Gastrocnemius medialis (tissue), 4 donors: ENCODE results near the gene ODF2. TPM values are rescaled to one million over a fixed set of nuclear protein-coding genes. Genes with fewer than 3 reads are reported as not detected.
"Not testable (repeated sequence)": the region's sequence is repeated elsewhere in the genome, so short reads cannot be mapped to it uniquely, and the experiment has no call there.

Experiments
- ATAC-seq, 2 donors: fragments of 150-250 bp; one replicate each; pipeline ENCODE4 v1.9.1; 2016
- DNase-seq, 2 donors: peaks; one replicate each; pipeline ENCODE4 v3.0.0-alpha.2; 2019
- H3K27ac ChIP-seq, 4 donors: fragments of 200-600 bp; sonication (generic); 1 replicate in 1 of 4; 2 replicates in 3 of 4; pipeline ENCODE4 v1.5.1; 2016 to 2018; ENCODE audit warnings: mild to moderate bottlenecking in 2 of 4, moderate library complexity in 1 of 4
- H3K27me3 ChIP-seq, 3 donors: fragments of 200-600 bp; sonication (generic) in 2 of 3; 1 replicate in 1 of 3; 2 replicates in 2 of 3; pipeline versions ENCODE4 v1.5.1 to v1.6.0; 2016 to 2019; ENCODE audit warnings: mild to moderate bottlenecking in 1 of 3, moderate library complexity in 1 of 3
- H3K36me3 ChIP-seq, 2 donors: fragments of 200-600 bp; sonication (generic) in 1 of 2; one replicate each; pipeline ENCODE4 v1.5.1; 2017 to 2018
- H3K4me1 ChIP-seq, 2 donors: fragments of 200-600 bp; sonication (generic) in 1 of 2; one replicate each; pipeline ENCODE4 v1.5.1; 2016 to 2017; ENCODE audit warnings: mild to moderate bottlenecking in 2 of 2
- H3K4me3 ChIP-seq, 4 donors: fragments of 200-600 bp; sonication (generic) in 3 of 4; 1 replicate in 1 of 4; 2 replicates in 3 of 4; pipeline ENCODE4 v1.5.1; 2016 to 2019; ENCODE audit warnings: mild to moderate bottlenecking in 2 of 4
- H3K9me3 ChIP-seq, 3 donors: fragments of 200-600 bp; sonication (generic) in 2 of 3; 1 replicate in 1 of 3; 2 replicates in 2 of 3; pipeline ENCODE4 v1.5.1; 2016 to 2019
- POLR2A ChIP-seq, 2 donors: fragments of 450-650 bp; IDR thresholded peaks; one replicate each; pipeline ENCODE4 v1.6.1; 2017; ENCODE audit warnings: antibody characterized with exemption in 2 of 2, mild to moderate bottlenecking in 2 of 2, moderate library complexity in 2 of 2
- in situ Hi-C, 4 donors: fragments of 200-750 bp; cut with MboI; loops; one replicate each; pipeline versions ENCODE4 v1.15.0 to v1.8.0; 2017; ENCODE audit warnings: low sequenced_read_pairs in 4 of 4
- intact Hi-C: fragments of 100-400 bp; cut with DNase I; formaldehyde crosslinking; loops from one replicate; pipeline ENCODE4 v1.15.1; 2023; ENCODE audit warnings: low total_unique reads
- total RNA-seq, 4 donors: library from RNA; depleted of rRNA; stranded (reverse); fragments of >200 nt; gene quantifications; one replicate each; pipeline versions ENCODE4 v1.1.0 to v1.2.3, GENCODE V29; 2016
- TF ChIP-seq, protein P1 (sequence below), 5 experiments: fragments of 450-650 bp in 3 of 5; fragments of 200-600 bp in 2 of 5; sonication (generic) in 2 of 5; IDR thresholded peaks in 4 of 5; conservative IDR thresholded peaks in 1 of 5; 1 replicate in 4 of 5; 2 replicates in 1 of 5; pipeline ENCODE4 v1.5.1; 2016 to 2019; ENCODE audit warnings: antibody characterized with exemption in 5 of 5, mild to moderate bottlenecking in 3 of 5, moderate library complexity in 3 of 5

The ODF2 gene
- total RNA-seq, 4 donors from 2014 or later = 8.5 to 11.0 (median 9.9) TPM

DNA sequence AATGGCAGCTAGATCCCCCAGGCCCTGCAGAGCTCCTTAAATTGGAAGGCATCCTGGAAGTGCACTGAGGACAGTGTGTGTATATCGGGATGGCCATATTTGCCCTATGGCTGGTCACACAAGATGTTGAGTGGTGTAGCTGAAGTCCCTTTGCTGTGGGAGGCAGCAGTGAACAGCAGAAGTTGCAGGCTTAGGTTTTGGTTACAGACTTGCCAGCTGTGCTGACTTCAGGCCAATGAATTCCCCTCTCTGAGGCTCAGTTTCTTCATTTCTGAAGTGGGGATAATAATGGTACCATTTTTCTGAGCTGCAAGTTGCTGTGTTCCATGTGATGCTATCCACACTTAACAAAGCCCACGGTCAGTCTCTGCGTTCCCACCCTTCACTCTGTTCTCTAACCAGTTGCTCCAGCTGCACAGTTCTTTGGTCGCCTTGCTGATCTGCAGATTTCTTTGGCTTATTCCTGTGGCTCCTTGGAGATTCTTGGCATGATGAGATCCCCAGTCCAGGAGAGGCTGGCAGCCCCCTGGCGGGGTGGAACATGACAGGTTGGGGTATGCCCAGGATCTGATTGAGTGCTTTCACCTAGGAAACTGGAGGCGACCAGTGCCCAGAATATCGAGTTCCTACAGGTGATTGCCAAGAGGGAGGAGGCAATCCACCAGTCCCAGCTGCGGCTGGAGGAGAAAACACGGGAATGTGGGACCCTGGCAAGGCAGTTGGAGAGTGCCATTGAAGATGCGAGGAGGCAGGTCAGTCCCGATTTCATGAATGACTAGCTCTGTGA, 42.2 kb downstream of the ODF2 start:
- Histone ChIP-seq H3K4me1 (no peaks in the 10 kb centered on the region), H3K9me3 (no peaks in the 10 kb centered on the region), H3K27me3 (no peaks in the 10 kb centered on the region), H3K4me3 (no peak overlapping the region), H3K36me3 (peaks cover 0 to 5% of the 10 kb centered on the region in 2 donors), H3K27ac (no peak overlapping the region)
- in situ Hi-C loops = no loop called here
- no peak for DNase-seq
- no peak for ATAC-seq
- intact Hi-C loops = no loop called here
- TF ChIP-seq, protein P1, sequence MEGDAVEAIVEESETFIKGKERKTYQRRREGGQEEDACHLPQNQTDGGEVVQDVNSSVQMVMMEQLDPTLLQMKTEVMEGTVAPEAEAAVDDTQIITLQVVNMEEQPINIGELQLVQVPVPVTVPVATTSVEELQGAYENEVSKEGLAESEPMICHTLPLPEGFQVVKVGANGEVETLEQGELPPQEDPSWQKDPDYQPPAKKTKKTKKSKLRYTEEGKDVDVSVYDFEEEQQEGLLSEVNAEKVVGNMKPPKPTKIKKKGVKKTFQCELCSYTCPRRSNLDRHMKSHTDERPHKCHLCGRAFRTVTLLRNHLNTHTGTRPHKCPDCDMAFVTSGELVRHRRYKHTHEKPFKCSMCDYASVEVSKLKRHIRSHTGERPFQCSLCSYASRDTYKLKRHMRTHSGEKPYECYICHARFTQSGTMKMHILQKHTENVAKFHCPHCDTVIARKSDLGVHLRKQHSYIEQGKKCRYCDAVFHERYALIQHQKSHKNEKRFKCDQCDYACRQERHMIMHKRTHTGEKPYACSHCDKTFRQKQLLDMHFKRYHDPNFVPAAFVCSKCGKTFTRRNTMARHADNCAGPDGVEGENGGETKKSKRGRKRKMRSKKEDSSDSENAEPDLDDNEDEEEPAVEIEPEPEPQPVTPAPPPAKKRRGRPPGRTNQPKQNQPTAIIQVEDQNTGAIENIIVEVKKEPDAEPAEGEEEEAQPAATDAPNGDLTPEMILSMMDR (IDR thresholded peaks at IDR 0.05 in 4 of 5, conservative IDR thresholded peaks at IDR 0.05 in 1 of 5) = no peak
- TF ChIP-seq POLR2A (IDR thresholded peaks at IDR 0.05) = no peak

DNA sequence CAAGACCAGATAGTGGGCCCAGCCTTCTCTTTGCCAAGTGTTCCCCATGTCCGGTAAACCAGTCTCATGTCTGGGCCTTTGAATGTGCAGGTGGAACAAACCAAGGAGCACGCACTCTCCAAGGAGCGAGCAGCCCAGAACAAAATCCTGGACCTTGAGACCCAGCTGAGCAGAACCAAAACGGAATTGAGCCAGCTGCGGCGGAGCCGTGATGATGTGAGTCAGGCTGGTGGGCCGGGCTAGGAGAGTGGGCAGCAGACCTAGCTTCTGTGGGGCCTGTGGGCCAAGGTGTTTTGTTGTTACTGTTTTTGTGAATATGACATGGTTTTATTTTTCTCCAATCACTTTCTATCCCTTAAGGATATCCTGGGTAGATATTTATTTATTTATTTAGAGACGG, 43.1 kb downstream of the ODF2 start:
- Histone ChIP-seq H3K27ac (no peak overlapping the region), H3K36me3 (peaks cover 0 to 5% of the 10 kb centered on the region in 2 donors), H3K27me3 (no peaks in the 10 kb centered on the region), H3K4me1 (peaks cover 3 to 4% of the 10 kb centered on the region in 2 donors), H3K9me3 (no peaks in the 10 kb centered on the region), H3K4me3 (no peak overlapping the region)
- TF ChIP-seq, protein P1 (IDR thresholded peaks at IDR 0.05 in 4 of 5, conservative IDR thresholded peaks at IDR 0.05 in 1 of 5) = no peak
- no peak for TF ChIP-seq POLR2A (IDR thresholded peaks at IDR 0.05)
- intact Hi-C loops = no loop called here
- ATAC-seq (no peak), DNase-seq (no peak)
- in situ Hi-C loops = no loop called here

DNA sequence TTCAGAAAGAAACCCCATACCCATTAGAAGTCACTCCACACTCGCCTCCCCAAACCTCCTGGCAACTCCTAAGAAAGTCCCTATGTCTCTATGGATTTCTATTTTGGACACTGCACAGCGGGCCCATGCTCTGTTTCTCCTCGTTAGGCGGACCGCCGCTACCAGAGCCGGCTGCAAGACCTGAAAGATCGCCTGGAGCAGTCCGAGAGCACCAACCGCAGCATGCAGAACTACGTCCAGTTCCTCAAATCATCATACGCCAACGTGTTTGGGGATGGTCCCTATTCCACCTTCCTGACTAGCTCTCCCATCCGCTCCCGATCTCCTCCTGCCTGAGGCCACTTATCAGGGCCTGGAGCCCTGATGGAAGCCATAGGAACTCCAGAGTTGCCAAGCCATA, 44.1 kb downstream of the ODF2 start:
- in situ Hi-C loops (no loop called here), intact Hi-C loops (loop anchor here (5.0 kb wide), 2 partner anchors 52 to 128 kb away; partner anchors contain the start of genes SPTAN1 and URM1)
- ATAC-seq (no peak), DNase-seq (no peak)
- TF ChIP-seq POLR2A (IDR thresholded peaks at IDR 0.05) = no peak
- TF ChIP-seq, protein P1 (IDR thresholded peaks at IDR 0.05 in 4 of 5, conservative IDR thresholded peaks at IDR 0.05 in 1 of 5) = no peak
- H3K4me3 ChIP-seq = no peak overlapping the region
- no peaks in the 10 kb centered on the region for H3K9me3 ChIP-seq
- no peak overlapping the region for H3K27ac ChIP-seq
- no peaks in the 10 kb centered on the region for H3K27me3 ChIP-seq
- peaks cover 0 to 5% of the 10 kb centered on the region in 2 donors for H3K36me3 ChIP-seq
- H3K4me1 ChIP-seq = peaks cover 5% of the 10 kb centered on the region in 2 donors

DNA sequence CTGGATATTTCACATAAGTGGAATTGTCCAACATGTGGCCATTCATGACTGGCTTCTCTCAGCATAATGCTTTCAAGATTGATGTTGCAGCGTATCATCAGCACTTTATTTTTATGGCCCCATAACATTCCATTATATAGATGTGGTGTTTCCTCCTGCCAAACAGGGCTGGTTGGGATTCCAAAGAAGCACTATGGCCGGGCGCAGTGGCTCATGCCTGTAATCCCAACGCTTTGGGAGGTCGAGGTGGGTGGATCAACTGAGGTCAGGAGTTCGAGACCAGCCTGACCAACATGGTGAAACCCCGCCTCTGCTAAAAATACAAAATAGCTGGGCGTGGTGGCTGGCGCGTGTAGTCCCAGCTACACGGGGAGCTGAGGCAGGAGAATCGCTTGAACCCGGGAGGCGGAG, 47.6 kb downstream of the ODF2 start:
- H3K27ac ChIP-seq = peak overlapping the region in 1 of 4 donors; percentile 82
- H3K27me3 ChIP-seq, H3K9me3 ChIP-seq, ATAC-seq, H3K4me3 ChIP-seq, DNase-seq, in situ Hi-C loops, H3K36me3 ChIP-seq: not testable (repeated sequence)
- intact Hi-C loops = loop anchor here (5.0 kb wide), 2 partner anchors 49 to 131 kb away; partner anchors contain the start of genes SPTAN1 and URM1
- H3K4me1 ChIP-seq = peaks cover 15 to 18% of the 10 kb centered on the region in 2 donors

DNA sequence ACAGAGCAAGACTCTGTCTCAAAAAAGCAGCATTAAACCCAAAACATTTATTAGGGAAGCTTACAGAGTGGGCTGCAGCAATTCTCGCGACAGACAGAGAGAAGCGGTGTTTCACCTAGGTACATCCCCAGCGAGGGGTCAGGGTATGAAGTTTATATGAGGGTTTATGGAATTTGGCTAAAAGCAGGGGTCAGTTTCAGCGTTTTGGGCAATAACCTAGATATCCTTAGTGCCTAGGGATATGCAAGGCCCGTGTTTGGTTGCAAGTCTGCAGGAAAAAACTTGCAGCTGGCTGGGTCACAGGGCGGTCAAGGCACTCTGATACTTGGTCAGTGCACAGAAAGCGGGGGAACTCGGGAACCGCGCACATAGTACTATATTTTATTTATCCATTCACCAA, 48.1 kb downstream of the ODF2 start:
- DNase-seq (no peak), ATAC-seq (peak in 1 of 2 donors; percentile 34)
- Histone ChIP-seq H3K9me3 (no peaks in the 10 kb centered on the region), H3K4me1 (peaks cover 15 to 18% of the 10 kb centered on the region in 2 donors), H3K4me3 (peak overlapping the region; percentile 78 to 95 (median 88)), H3K27me3 (no peaks in the 10 kb centered on the region), H3K27ac (peak overlapping the region; percentile 82 to 93 (median 84)), H3K36me3 (peaks cover 0 to 12% of the 10 kb centered on the region in 2 donors)
- in situ Hi-C loops = no loop called here
- TF ChIP-seq, protein P1 (IDR thresholded peaks at IDR 0.05 in 4 of 5, conservative IDR thresholded peaks at IDR 0.05 in 1 of 5) = no peak
- TF ChIP-seq POLR2A (IDR thresholded peaks at IDR 0.05) = no peak
- intact Hi-C loops = loop anchor here (1.0 to 5.0 kb wide), 3 partner anchors 48 to 132 kb away; partner anchors contain the start of genes ODF2, SPTAN1 and URM1
